C4-2B (cell line): ENCODE data around the gene NT5DC2.

ENCODE experiments used
- ZFX ChIP-seq: fragments of 450-650 bp; IDR thresholded peaks from 2 replicates; pipeline ENCODE4 v1.6.1; 2017
- TF ChIP-seq, protein P1 (sequence below): fragments of 450-650 bp; conservative IDR thresholded peaks from 2 replicates; pipeline ENCODE4 v1.5.1; 2017; ENCODE audit warnings: mild to moderate bottlenecking

DNA sequence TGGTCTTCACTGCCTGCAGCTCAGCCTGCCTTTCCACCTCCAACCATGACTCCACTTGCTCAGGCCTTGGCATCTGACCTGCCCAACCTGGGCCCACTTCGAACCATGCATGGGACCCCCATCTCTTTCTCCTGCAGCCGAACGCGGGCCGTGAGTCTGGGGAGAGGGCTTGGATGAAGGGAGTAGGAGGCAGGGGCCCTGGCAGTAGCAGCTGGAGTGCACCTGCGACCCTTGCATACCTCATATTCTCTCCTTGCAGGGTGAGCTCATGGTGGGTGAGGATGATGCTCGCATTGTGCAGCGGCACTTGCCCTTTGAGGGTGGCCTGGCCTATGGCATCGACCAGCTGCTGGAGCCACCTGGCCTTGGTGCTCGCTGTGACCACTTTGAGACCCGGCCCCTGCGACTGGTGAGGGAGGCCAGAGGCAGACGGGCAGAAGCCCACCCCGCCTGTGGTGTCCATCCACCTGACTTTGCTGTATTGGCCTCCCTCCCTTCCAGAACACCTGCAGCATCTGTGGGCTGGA lies 13.5 kb downstream of the NT5DC2 start:
- TF ChIP-seq, protein P1, sequence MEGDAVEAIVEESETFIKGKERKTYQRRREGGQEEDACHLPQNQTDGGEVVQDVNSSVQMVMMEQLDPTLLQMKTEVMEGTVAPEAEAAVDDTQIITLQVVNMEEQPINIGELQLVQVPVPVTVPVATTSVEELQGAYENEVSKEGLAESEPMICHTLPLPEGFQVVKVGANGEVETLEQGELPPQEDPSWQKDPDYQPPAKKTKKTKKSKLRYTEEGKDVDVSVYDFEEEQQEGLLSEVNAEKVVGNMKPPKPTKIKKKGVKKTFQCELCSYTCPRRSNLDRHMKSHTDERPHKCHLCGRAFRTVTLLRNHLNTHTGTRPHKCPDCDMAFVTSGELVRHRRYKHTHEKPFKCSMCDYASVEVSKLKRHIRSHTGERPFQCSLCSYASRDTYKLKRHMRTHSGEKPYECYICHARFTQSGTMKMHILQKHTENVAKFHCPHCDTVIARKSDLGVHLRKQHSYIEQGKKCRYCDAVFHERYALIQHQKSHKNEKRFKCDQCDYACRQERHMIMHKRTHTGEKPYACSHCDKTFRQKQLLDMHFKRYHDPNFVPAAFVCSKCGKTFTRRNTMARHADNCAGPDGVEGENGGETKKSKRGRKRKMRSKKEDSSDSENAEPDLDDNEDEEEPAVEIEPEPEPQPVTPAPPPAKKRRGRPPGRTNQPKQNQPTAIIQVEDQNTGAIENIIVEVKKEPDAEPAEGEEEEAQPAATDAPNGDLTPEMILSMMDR = no peak
- TF ChIP-seq ZFX = no peak
